SK-N-SH treated with all-trans-retinoic acid at 6 μM for 48 hours (cell line): ENCODE results near the gene SCAMP5.

Source experiments
- ARNTL ChIP-seq: fragments of 450-650 bp; formaldehyde crosslinking; IDR thresholded peaks from 2 replicates; pipeline ENCODE4 v1.5.0; 2020; ENCODE audit warnings: low read depth, mild to moderate bottlenecking, moderate library complexity, borderline replicate concordance
- CSDC2 ChIP-seq: fragments of 250-450 bp; sonication (Bioruptor Pico); IDR thresholded peaks from 2 replicates; pipeline ENCODE4 v1.5.0; 2020; ENCODE audit warnings: mild to moderate bottlenecking, moderate library complexity
- ESRRG ChIP-seq: fragments of 250-450 bp; sonication (Bioruptor Pico); IDR thresholded peaks from 2 replicates; pipeline ENCODE4 v1.6.1; 2021; ENCODE audit warnings: mild to moderate bottlenecking
- GLIS3 ChIP-seq: fragments of 250-450 bp; sonication (Bioruptor Pico); IDR thresholded peaks from 2 replicates; pipeline ENCODE4 v1.5.0; 2020; ENCODE audit warnings: mild to moderate bottlenecking, moderate library complexity
- OSR1 ChIP-seq: fragments of 250-450 bp; sonication (Bioruptor Pico); IDR thresholded peaks from 2 replicates; pipeline ENCODE4 v1.8.0; 2022; ENCODE audit warnings: moderate library complexity, mild to moderate bottlenecking, inconsistent platforms
- POU6F1 ChIP-seq: fragments of 250-450 bp; sonication (Bioruptor Pico); IDR thresholded peaks from 2 replicates; pipeline ENCODE4 v1.8.0; 2021; ENCODE audit warnings: low read depth, mild to moderate bottlenecking, moderate library complexity, borderline replicate concordance
- RARB ChIP-seq: fragments of 250-450 bp; sonication (Bioruptor Pico); IDR thresholded peaks from 2 replicates; pipeline ENCODE4 v1.8.0; 2021; ENCODE audit warnings: mild to moderate bottlenecking, moderate library complexity
- ZFP3 ChIP-seq: fragments of 250-450 bp; sonication (Bioruptor Pico); IDR thresholded peaks from 2 replicates; pipeline ENCODE4 v1.5.0; 2020; ENCODE audit warnings: mild to moderate bottlenecking, moderate library complexity
- ZFP30 ChIP-seq: fragments of 450-650 bp; formaldehyde crosslinking; IDR thresholded peaks from 2 replicates; pipeline ENCODE4 v1.5.0; 2022; ENCODE audit warnings: mild to moderate bottlenecking, moderate library complexity
- ZNF8 ChIP-seq: fragments of 450-650 bp; formaldehyde crosslinking; IDR thresholded peaks from 2 replicates; pipeline ENCODE4 v1.5.0; 2020; ENCODE audit warnings: mild to moderate bottlenecking, moderate library complexity
- TF ChIP-seq, protein P1 (sequence below): fragments of 250-450 bp; sonication (Bioruptor Pico); IDR thresholded peaks from 2 replicates; pipeline ENCODE4 v1.5.1; 2021; ENCODE audit warnings: mild to moderate bottlenecking, moderate library complexity
- TF ChIP-seq, protein P2 (sequence below): fragments of 250-450 bp; sonication (Bioruptor Pico); IDR thresholded peaks from 2 replicates; pipeline ENCODE4 v1.8.0; 2020; ENCODE audit warnings: mild to moderate bottlenecking, moderate library complexity, borderline replicate concordance

- TF ChIP-seq ZNF8 (no peak), ARNTL (no peak), ZFP3 (CRISPR knock-in tag) (no peak), RARB (CRISPR knock-in tag) (no peak), OSR1 (CRISPR knock-in tag) (no peak), ESRRG (CRISPR knock-in tag) (no peak), GLIS3 (no peak), ZFP30 (CRISPR knock-in tag) (no peak), CSDC2 (CRISPR knock-in tag) (no peak), POU6F1 (no peak)
- TF ChIP-seq, protein P1, sequence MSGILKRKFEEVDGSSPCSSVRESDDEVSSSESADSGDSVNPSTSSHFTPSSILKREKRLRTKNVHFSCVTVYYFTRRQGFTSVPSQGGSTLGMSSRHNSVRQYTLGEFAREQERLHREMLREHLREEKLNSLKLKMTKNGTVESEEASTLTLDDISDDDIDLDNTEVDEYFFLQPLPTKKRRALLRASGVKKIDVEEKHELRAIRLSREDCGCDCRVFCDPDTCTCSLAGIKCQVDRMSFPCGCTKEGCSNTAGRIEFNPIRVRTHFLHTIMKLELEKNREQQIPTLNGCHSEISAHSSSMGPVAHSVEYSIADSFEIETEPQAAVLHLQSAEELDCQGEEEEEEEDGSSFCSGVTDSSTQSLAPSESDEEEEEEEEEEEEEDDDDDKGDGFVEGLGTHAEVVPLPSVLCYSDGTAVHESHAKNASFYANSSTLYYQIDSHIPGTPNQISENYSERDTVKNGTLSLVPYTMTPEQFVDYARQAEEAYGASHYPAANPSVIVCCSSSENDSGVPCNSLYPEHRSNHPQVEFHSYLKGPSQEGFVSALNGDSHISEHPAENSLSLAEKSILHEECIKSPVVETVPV (CRISPR knock-in tag): no peak
- TF ChIP-seq, protein P2, sequence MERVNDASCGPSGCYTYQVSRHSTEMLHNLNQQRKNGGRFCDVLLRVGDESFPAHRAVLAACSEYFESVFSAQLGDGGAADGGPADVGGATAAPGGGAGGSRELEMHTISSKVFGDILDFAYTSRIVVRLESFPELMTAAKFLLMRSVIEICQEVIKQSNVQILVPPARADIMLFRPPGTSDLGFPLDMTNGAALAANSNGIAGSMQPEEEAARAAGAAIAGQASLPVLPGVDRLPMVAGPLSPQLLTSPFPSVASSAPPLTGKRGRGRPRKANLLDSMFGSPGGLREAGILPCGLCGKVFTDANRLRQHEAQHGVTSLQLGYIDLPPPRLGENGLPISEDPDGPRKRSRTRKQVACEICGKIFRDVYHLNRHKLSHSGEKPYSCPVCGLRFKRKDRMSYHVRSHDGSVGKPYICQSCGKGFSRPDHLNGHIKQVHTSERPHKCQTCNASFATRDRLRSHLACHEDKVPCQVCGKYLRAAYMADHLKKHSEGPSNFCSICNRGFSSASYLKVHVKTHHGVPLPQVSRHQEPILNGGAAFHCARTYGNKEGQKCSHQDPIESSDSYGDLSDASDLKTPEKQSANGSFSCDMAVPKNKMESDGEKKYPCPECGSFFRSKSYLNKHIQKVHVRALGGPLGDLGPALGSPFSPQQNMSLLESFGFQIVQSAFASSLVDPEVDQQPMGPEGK (CRISPR knock-in tag): no peak
Measured at GRCh38 chr15:74962671-74963070, 32.7 kb upstream of the SCAMP5 start.
